ENCODE measurements around the gene RSRC1. TPM values are rescaled to one million over a fixed set of nuclear protein-coding genes. Genes with fewer than 3 reads are reported as not detected.

Gene RSRC1
- total and polyA plus RNA-seq, 2 experiments from 2014 or later, result 22.6 to 34.1 TPM

DNA sequence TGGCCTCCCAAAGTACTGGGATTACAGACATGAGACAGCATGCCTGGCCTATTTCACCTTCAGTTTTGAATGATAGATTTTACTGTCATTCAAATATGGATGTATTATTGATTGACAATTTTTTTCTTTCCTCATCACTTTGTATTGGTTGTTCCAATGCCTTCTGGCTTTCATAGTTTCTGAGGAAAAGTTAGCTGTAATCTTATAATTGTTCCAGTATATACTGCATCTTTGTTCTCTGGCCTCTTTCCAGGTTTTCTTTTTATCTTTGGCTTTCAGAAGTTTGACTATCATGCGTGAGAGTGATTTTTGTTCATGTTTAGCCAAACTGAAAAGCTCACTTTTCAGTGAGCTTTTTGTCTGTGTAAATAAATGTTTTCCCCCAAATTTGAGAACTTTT lies 157.1 kb downstream of the RSRC1 start:
- no peaks in the 10 kb centered on the region for H3K4me1 ChIP-seq (ENCODE audit: insufficient read depth)
- no peak for DNase-seq (ENCODE audit: low spot score)
- H3K27ac ChIP-seq, result no peak overlapping the region
- H3K27me3 ChIP-seq, result no peaks in the 10 kb centered on the region
- WGBS (ENCODE audit: low lambda C conversion rate, missing lambda C conversion rate), result 93% methylated on average over 1 of the region's 1 CpG
- H4K20me1 ChIP-seq (ENCODE audit: insufficient read depth, poor library complexity, severe bottlenecking), result no peaks in the 10 kb centered on the region
- H3K4me2 ChIP-seq, result no peak overlapping the region
- H3K9me2 ChIP-seq (replicated peaks; ENCODE audit: insufficient read depth), result no peaks in the 10 kb centered on the region
- TF ChIP-seq EZH2phosphoT487 (IDR thresholded peaks at IDR 0.05; ENCODE audit: low read depth, severe bottlenecking, unreplicated experiment), result no peak
- TF ChIP-seq, protein P1, sequence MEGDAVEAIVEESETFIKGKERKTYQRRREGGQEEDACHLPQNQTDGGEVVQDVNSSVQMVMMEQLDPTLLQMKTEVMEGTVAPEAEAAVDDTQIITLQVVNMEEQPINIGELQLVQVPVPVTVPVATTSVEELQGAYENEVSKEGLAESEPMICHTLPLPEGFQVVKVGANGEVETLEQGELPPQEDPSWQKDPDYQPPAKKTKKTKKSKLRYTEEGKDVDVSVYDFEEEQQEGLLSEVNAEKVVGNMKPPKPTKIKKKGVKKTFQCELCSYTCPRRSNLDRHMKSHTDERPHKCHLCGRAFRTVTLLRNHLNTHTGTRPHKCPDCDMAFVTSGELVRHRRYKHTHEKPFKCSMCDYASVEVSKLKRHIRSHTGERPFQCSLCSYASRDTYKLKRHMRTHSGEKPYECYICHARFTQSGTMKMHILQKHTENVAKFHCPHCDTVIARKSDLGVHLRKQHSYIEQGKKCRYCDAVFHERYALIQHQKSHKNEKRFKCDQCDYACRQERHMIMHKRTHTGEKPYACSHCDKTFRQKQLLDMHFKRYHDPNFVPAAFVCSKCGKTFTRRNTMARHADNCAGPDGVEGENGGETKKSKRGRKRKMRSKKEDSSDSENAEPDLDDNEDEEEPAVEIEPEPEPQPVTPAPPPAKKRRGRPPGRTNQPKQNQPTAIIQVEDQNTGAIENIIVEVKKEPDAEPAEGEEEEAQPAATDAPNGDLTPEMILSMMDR (IDR thresholded peaks at IDR 0.05; ENCODE audit: poor library complexity), result no peak
- TF ChIP-seq EZH2 (IDR thresholded peaks at IDR 0.05; ENCODE audit: borderline replicate concordance), result no peak
- H2AFZ ChIP-seq, result no peak overlapping the region
- H3K4me3 ChIP-seq, result no peak overlapping the region
- peaks cover 21% of the 10 kb centered on the region for H3K9me3 ChIP-seq (ENCODE audit: low read depth)
- H3K79me2 ChIP-seq, result no peaks in the 10 kb centered on the region
- no peaks in the 10 kb centered on the region for H3K36me3 ChIP-seq (replicated peaks; ENCODE audit: insufficient read depth, low read depth)

- no peak overlapping the region for H3K4me2 ChIP-seq
- no peaks in the 10 kb centered on the region for H3K79me2 ChIP-seq
- H3K27ac ChIP-seq, result no peak overlapping the region
- no peaks in the 10 kb centered on the region for H3K9me2 ChIP-seq (replicated peaks; ENCODE audit: insufficient read depth)
- H3K27me3 ChIP-seq, result no peaks in the 10 kb centered on the region
- no peak for DNase-seq (ENCODE audit: low spot score)
- no peak overlapping the region for H3K4me3 ChIP-seq
- H4K20me1 ChIP-seq (ENCODE audit: insufficient read depth, poor library complexity, severe bottlenecking), result no peaks in the 10 kb centered on the region
- H3K4me1 ChIP-seq (ENCODE audit: insufficient read depth), result no peaks in the 10 kb centered on the region
- H3K36me3 ChIP-seq (replicated peaks; ENCODE audit: insufficient read depth, low read depth), result no peaks in the 10 kb centered on the region
- H2AFZ ChIP-seq, result no peak overlapping the region
- TF ChIP-seq, protein P1 (IDR thresholded peaks at IDR 0.05; ENCODE audit: poor library complexity), result no peak
- TF ChIP-seq EZH2phosphoT487 (IDR thresholded peaks at IDR 0.05; ENCODE audit: low read depth, severe bottlenecking, unreplicated experiment) (no peak), EZH2 (IDR thresholded peaks at IDR 0.05; ENCODE audit: borderline replicate concordance) (no peak)
- 90% methylated on average over 4 of the region's 4 CpGs for WGBS (ENCODE audit: low lambda C conversion rate, missing lambda C conversion rate)
- peaks cover 21% of the 10 kb centered on the region for H3K9me3 ChIP-seq (ENCODE audit: low read depth)
These were observed 160.1 kb downstream of the RSRC1 start for GRCh38 chr3:158269942-158270341.

DNA sequence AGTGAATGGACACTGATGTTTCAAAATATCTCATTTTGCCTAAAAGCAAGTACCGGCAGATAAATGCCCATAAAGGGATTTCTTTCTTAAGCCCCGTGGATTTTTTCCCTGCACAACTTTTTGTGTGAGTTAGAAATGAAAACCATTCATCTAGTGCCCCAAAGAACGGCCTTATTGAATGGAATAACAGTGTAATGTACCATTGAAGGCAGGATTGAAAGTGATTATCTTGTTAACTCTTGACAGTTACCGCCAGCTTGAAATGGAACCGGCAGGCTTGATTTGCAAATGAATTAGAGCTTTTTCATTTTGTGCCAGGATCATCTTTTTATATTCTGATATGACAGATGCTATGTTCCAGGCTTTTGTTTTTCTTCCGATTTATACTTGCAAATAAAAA lies 162.2 kb downstream of the RSRC1 start:
- Histone ChIP-seq H3K4me2 (no peak overlapping the region), H3K4me1 (ENCODE audit: insufficient read depth) (no peaks in the 10 kb centered on the region), H4K20me1 (ENCODE audit: insufficient read depth, poor library complexity, severe bottlenecking) (no peaks in the 10 kb centered on the region), H3K79me2 (no peaks in the 10 kb centered on the region), H3K36me3 (replicated peaks; ENCODE audit: insufficient read depth, low read depth) (no peaks in the 10 kb centered on the region), H3K4me3 (no peak overlapping the region), H3K27ac (no peak overlapping the region), H3K9me3 (ENCODE audit: low read depth) (peaks cover 4% of the 10 kb centered on the region), H2AFZ (no peak overlapping the region), H3K9me2 (replicated peaks; ENCODE audit: insufficient read depth) (no peaks in the 10 kb centered on the region), H3K27me3 (no peaks in the 10 kb centered on the region)
- 57% methylated on average over 6 of the region's 6 CpGs for WGBS (ENCODE audit: low lambda C conversion rate, missing lambda C conversion rate)
- no peak for DNase-seq (ENCODE audit: low spot score)
- TF ChIP-seq, protein P1 (IDR thresholded peaks at IDR 0.05; ENCODE audit: poor library complexity), result no peak
- TF ChIP-seq EZH2phosphoT487 (IDR thresholded peaks at IDR 0.05; ENCODE audit: low read depth, severe bottlenecking, unreplicated experiment), result no peak
- no peak for TF ChIP-seq EZH2 (IDR thresholded peaks at IDR 0.05; ENCODE audit: borderline replicate concordance)

- no peak for DNase-seq (ENCODE audit: low spot score)
- 69% methylated on average over 1 of the region's 1 CpG for WGBS (ENCODE audit: low lambda C conversion rate, missing lambda C conversion rate)
These were observed 163.8 kb downstream of the RSRC1 start for GRCh38 chr3:158273656-158274055.

More at GRCh38 chr3:158273656-158274055, 163.8 kb downstream of the RSRC1 start:
- Histone ChIP-seq H3K27ac (no peak overlapping the region), H3K79me2 (no peaks in the 10 kb centered on the region), H2AFZ (no peak overlapping the region), H4K20me1 (ENCODE audit: insufficient read depth, poor library complexity, severe bottlenecking) (no peaks in the 10 kb centered on the region), H3K9me2 (replicated peaks; ENCODE audit: insufficient read depth) (no peaks in the 10 kb centered on the region), H3K27me3 (no peaks in the 10 kb centered on the region), H3K4me1 (ENCODE audit: insufficient read depth) (no peaks in the 10 kb centered on the region), H3K4me2 (no peak overlapping the region), H3K4me3 (no peak overlapping the region), H3K9me3 (ENCODE audit: low read depth) (no peaks in the 10 kb centered on the region), H3K36me3 (replicated peaks; ENCODE audit: insufficient read depth, low read depth) (no peaks in the 10 kb centered on the region)
- TF ChIP-seq EZH2phosphoT487 (IDR thresholded peaks at IDR 0.05; ENCODE audit: low read depth, severe bottlenecking, unreplicated experiment), result no peak
- TF ChIP-seq, protein P1 (IDR thresholded peaks at IDR 0.05; ENCODE audit: poor library complexity), result no peak
- no peak for TF ChIP-seq EZH2 (IDR thresholded peaks at IDR 0.05; ENCODE audit: borderline replicate concordance)

All from hepatocyte (in vitro differentiated cells).